Osteoblast (primary cell): Measurements from ENCODE around the gene HDGFL2. TPM values are rescaled to one million over a fixed set of nuclear protein-coding genes. Genes with fewer than 3 reads are reported as not detected.

Experiments
- DNase-seq: peaks from one replicate; pipeline ENCODE4 v3.0.0; 2011; ENCODE audit warnings: low spot score, mixed read lengths; ENCODE audit not compliant: insufficient read length; ENCODE audit errors: missing footprints
- H2AFZ ChIP-seq: 2 replicates; pipeline ENCODE4 v1.6.0; 2011; ENCODE audit warnings: mild to moderate bottlenecking, low read length
- H3K27ac ChIP-seq: 2 replicates; pipeline ENCODE4 v1.5.1; 2011; ENCODE audit warnings: mild to moderate bottlenecking, low read depth, low read length, moderate library complexity
- H3K27me3 ChIP-seq: 2 replicates; pipeline ENCODE4 v1.6.0; 2012; ENCODE audit warnings: mild to moderate bottlenecking, control low read depth, inconsistent platforms, low read length, moderate library complexity; ENCODE audit not compliant: insufficient read depth
- H3K36me3 ChIP-seq: 2 replicates; pipeline ENCODE4 v1.5.1; 2011; ENCODE audit warnings: mild to moderate bottlenecking, low read length, control low read depth, moderate library complexity; ENCODE audit not compliant: insufficient read depth
- H3K4me1 ChIP-seq: 2 replicates; pipeline ENCODE4 v1.5.1; 2011; ENCODE audit warnings: mild to moderate bottlenecking, low read length, control low read depth, moderate library complexity; ENCODE audit not compliant: insufficient read depth
- H3K4me2 ChIP-seq: 2 replicates; pipeline ENCODE4 v1.6.0; 2011; ENCODE audit warnings: mild to moderate bottlenecking, low read length; ENCODE audit not compliant: insufficient read depth
- H3K4me3 ChIP-seq: fragments of 200-600 bp; sonication (generic); 3 replicates; pipeline ENCODE4 v1.5.1; 2012; ENCODE audit warnings: mild to moderate bottlenecking, low read length, inconsistent platforms; ENCODE audit not compliant: insufficient read depth
- H3K79me2 ChIP-seq: 2 replicates; pipeline ENCODE4 v1.6.0; 2012; ENCODE audit warnings: mild to moderate bottlenecking, low read length, control low read depth, inconsistent platforms; ENCODE audit not compliant: insufficient read depth
- H3K9me3 ChIP-seq: 2 replicates; pipeline ENCODE4 v1.5.1; 2011; ENCODE audit warnings: low read depth, low read length, control low read depth
- H4K20me1 ChIP-seq: 2 replicates; pipeline ENCODE4 v1.6.0; 2012; ENCODE audit warnings: mild to moderate bottlenecking, low read length, control low read depth; ENCODE audit not compliant: insufficient read depth
- CTCF ChIP-seq: IDR thresholded peaks from 2 replicates; pipeline ENCODE4 v1.5.1; 2011; ENCODE audit warnings: mild to moderate bottlenecking, low read depth, low read length, moderate library complexity; ENCODE audit errors: extremely low read depth
- total RNA-seq: library from RNA; depleted of rRNA; stranded (reverse); fragments of >200 nt; gene quantifications from 2 replicates; pipeline ENCODE4 v1.2.3, GENCODE V29; 2012

Gene HDGFL2
- total RNA-seq, 1 donor = 48.5 TPM

- TF ChIP-seq CTCF = no peak
- Histone ChIP-seq H2AFZ (no peak overlapping the region), H3K4me2 (no peak overlapping the region), H3K9me3 (no peaks in the 10 kb centered on the region), H3K4me1 (peaks cover 6% of the 10 kb centered on the region), H4K20me1 (peaks cover 7% of the 10 kb centered on the region), H3K4me3 (no peak overlapping the region), H3K79me2 (no peaks in the 10 kb centered on the region), H3K27me3 (no peaks in the 10 kb centered on the region), H3K36me3 (peaks cover 11% of the 10 kb centered on the region), H3K27ac (no peak overlapping the region)
- DNase-seq = no peak
Observed at GRCh38 chr19:4505570-4506448, 33.7 kb downstream of the HDGFL2 start.

GRCh38 chr19:4506449-4507149, 34.5 kb downstream of the HDGFL2 start:
- Histone ChIP-seq H2AFZ (no peak overlapping the region), H3K79me2 (no peaks in the 10 kb centered on the region)
- TF ChIP-seq CTCF = no peak

GRCh38 chr19:4507150-4507452, 35.0 kb downstream of the HDGFL2 start:
- H3K4me3 ChIP-seq = no peak overlapping the region
- peaks cover 7% of the 10 kb centered on the region for H4K20me1 ChIP-seq
- H3K27me3 ChIP-seq = no peaks in the 10 kb centered on the region
- no peak for DNase-seq
- no peak for TF ChIP-seq CTCF
- no peaks in the 10 kb centered on the region for H3K9me3 ChIP-seq
- H3K27ac ChIP-seq = no peak overlapping the region
- no peak overlapping the region for H3K4me2 ChIP-seq
- H3K36me3 ChIP-seq = peaks cover 11% of the 10 kb centered on the region
- H2AFZ ChIP-seq = no peak overlapping the region
- H3K4me1 ChIP-seq = peaks cover 6% of the 10 kb centered on the region
- H3K79me2 ChIP-seq = no peaks in the 10 kb centered on the region

More at GRCh38 chr19:4506449-4507149, 34.5 kb downstream of the HDGFL2 start:
- peak; percentile 99 for DNase-seq
- H3K4me1 ChIP-seq = peaks cover 6% of the 10 kb centered on the region
- H3K36me3 ChIP-seq = peaks cover 11% of the 10 kb centered on the region
- H4K20me1 ChIP-seq = peaks cover 7% of the 10 kb centered on the region
- no peaks in the 10 kb centered on the region for H3K27me3 ChIP-seq
- H3K9me3 ChIP-seq = no peaks in the 10 kb centered on the region
- peak overlapping the region; percentile 39 for H3K27ac ChIP-seq
- no peak overlapping the region for H3K4me2 ChIP-seq
- no peak overlapping the region for H3K4me3 ChIP-seq

GRCh38 chr19:4507804-4508203, 35.7 kb downstream of the HDGFL2 start:
- no peak overlapping the region for H3K4me3 ChIP-seq

More at GRCh38 chr19:4507804-4508203, 35.7 kb downstream of the HDGFL2 start:
- DNase-seq = no peak
- Histone ChIP-seq H3K9me3 (no peaks in the 10 kb centered on the region), H3K27me3 (no peaks in the 10 kb centered on the region), H3K4me1 (peaks cover 6% of the 10 kb centered on the region), H3K4me2 (no peak overlapping the region), H4K20me1 (peaks cover 7% of the 10 kb centered on the region), H3K79me2 (no peaks in the 10 kb centered on the region), H2AFZ (no peak overlapping the region), H3K27ac (no peak overlapping the region), H3K36me3 (peaks cover 9% of the 10 kb centered on the region)
- no peak for TF ChIP-seq CTCF
